ENCODE measurements around the gene NSUN3. TPM values are rescaled to one million over a fixed set of nuclear protein-coding genes. Genes with fewer than 3 reads are reported as not detected.

Gene NSUN3
- total and polyA plus RNA-seq, 2 donors (not counting 3 experiments of a cell fraction or from before 2014, with no cell fraction given): 3.4 to 10.7 TPM

- DNase-seq (ENCODE audit: low read depth, low spot score) (no peak), FAIRE-seq (no peak)
- TF ChIP-seq EZH2 (IDR thresholded peaks at IDR 0.05; ENCODE audit: borderline replicate concordance, low read depth, low read length, severe bottlenecking): no peak
- ChIA-PET POLR2A (no interaction called here), CTCF (no interaction called here)
- dilution Hi-C loops (cut with MboI; ENCODE audit: extremely low pct_ligation_motif_present, low sequenced_read_pairs): no loop called here
- no peak overlapping the region for H3K9ac ChIP-seq (replicated peaks; ENCODE audit: extremely low read depth, insufficient read depth, low read length)
- peaks cover 0 to 1% of the 10 kb centered on the region in 2 experiments for H3K27me3 ChIP-seq (ENCODE audit: control insufficient read depth in 2 of 2, insufficient read depth in 2 of 2, low read length in 2 of 2)
- no peaks in the 10 kb centered on the region for H3K36me3 ChIP-seq (ENCODE audit: control insufficient read depth in 2 of 2, extremely low read depth in 1 of 2, insufficient read depth in 2 of 2, low read length in 2 of 2)
- no peaks in the 10 kb centered on the region for H3K79me2 ChIP-seq (ENCODE audit: control insufficient read depth, insufficient read depth, low read length)
- no peak overlapping the region for H3K27ac ChIP-seq (ENCODE audit: insufficient read depth, low read depth, low read length)
- intact Hi-C loops (cut with micrococcal nuclease): no loop called here
- no TSS peak for BruUV-seq (replicated peaks)
- no peak overlapping the region for H3K4me2 ChIP-seq (ENCODE audit: insufficient read depth, low read length)
- no peak overlapping the region for H2AFZ ChIP-seq (ENCODE audit: low read depth, low read length)
- no peaks in the 10 kb centered on the region for H3K4me1 ChIP-seq (ENCODE audit: control insufficient read depth, extremely low read depth, insufficient read depth, low read length)
- H3K9me3 ChIP-seq (replicated peaks; ENCODE audit: control insufficient read depth, insufficient read depth, low read length): no peaks in the 10 kb centered on the region
- no peak overlapping the region for H3K4me3 ChIP-seq (replicated peaks in 1 of 3; ENCODE audit: insufficient read depth in 1 of 3, low read depth in 1 of 3, low read length in 3 of 3)
- H3K9me1 ChIP-seq (replicated peaks; ENCODE audit: control insufficient read depth, extremely low read depth, insufficient read depth, low read length): no peaks in the 10 kb centered on the region
- no peaks in the 10 kb centered on the region for H4K20me1 ChIP-seq (replicated peaks; ENCODE audit: control insufficient read depth, extremely low read depth, insufficient read depth, low read length)
These were observed 95.7 kb downstream of the NSUN3 start for GRCh38 chr3:94158512-94158911.

DNA sequence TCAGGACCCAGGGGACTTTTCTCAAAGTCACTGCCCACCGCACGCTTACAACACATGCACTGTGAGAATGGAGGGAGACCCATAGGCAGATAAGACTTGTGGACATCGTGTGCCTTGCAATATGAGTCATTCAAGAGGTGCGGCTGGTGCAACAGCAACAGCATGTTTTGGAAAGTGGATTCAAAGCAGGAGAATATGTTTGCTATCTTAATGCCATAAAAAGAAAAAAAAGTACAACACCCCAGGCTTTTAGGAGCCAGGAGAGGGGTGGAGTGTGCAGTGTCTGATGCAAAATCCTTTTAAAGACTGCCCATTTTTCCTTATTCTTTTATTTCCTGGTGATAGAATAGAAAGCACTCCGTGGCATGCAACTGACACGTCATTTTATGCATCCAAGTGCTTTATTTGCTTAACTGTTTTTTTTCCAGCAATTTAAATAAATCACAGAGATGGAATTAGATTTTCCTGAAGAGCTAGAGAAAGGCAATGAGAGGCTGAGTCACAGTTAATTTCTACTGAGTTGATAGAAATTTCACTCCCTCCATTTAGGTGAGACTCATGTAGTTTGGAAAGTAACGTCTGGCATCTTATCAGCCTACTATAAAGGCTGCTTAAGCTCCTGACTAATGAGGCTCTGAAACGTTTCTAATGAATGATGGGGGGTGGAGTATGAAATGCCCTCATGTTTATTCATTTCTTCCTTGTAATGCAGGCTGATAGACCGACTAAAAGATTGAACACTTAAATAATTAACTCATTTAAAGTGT is 96.4 kb downstream of the NSUN3 start:
- intact Hi-C loops (cut with micrococcal nuclease): no loop called here
- H3K27me3 ChIP-seq (ENCODE audit: control insufficient read depth in 2 of 2, insufficient read depth in 2 of 2, low read length in 2 of 2): peaks cover 0 to 1% of the 10 kb centered on the region in 2 experiments
- no peak overlapping the region for H3K27ac ChIP-seq (ENCODE audit: insufficient read depth, low read depth, low read length)
- CTCF ChIA-PET: no interaction called here
- BruUV-seq (replicated peaks): no TSS peak
- dilution Hi-C loops (cut with MboI; ENCODE audit: extremely low pct_ligation_motif_present, low sequenced_read_pairs): no loop called here
- FAIRE-seq: no peak
- no peaks in the 10 kb centered on the region for H3K9me1 ChIP-seq (replicated peaks; ENCODE audit: control insufficient read depth, extremely low read depth, insufficient read depth, low read length)
- H3K4me3 ChIP-seq (replicated peaks in 1 of 3; ENCODE audit: insufficient read depth in 1 of 3, low read depth in 1 of 3, low read length in 3 of 3): no peak overlapping the region
- H3K9ac ChIP-seq (replicated peaks; ENCODE audit: extremely low read depth, insufficient read depth, low read length): no peak overlapping the region
- no peaks in the 10 kb centered on the region for H3K4me1 ChIP-seq (ENCODE audit: control insufficient read depth, extremely low read depth, insufficient read depth, low read length)
- DNase-seq (ENCODE audit: low read depth, low spot score): no peak
- TF ChIP-seq EZH2 (IDR thresholded peaks at IDR 0.05; ENCODE audit: borderline replicate concordance, low read depth, low read length, severe bottlenecking) (no peak), MYC (IDR thresholded peaks at IDR 0.05; ENCODE audit: low read depth, low read length) (no peak), JUN (IDR thresholded peaks at IDR 0.05; ENCODE audit: borderline replicate concordance, insufficient read depth, insufficient read length, low read depth) (no peak), POLR2AphosphoS5 (IDR thresholded peaks at IDR 0.05; ENCODE audit: insufficient read depth, low read depth, low read length) (no peak), FOS (IDR thresholded peaks at IDR 0.05; ENCODE audit: borderline replicate concordance, insufficient read depth, low read length) (no peak), GATA2 (IDR thresholded peaks at IDR 0.05; ENCODE audit: insufficient read depth, insufficient read length, low read depth, low read length) (no peak), POLR2A (IDR thresholded peaks at IDR 0.05; ENCODE audit: low read depth, low read length) (no peak)
- TF ChIP-seq, protein P1, sequence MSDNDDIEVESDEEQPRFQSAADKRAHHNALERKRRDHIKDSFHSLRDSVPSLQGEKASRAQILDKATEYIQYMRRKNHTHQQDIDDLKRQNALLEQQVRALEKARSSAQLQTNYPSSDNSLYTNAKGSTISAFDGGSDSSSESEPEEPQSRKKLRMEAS (IDR thresholded peaks at IDR 0.05; ENCODE audit: insufficient read depth, insufficient read length): no peak
- H3K9me3 ChIP-seq (replicated peaks; ENCODE audit: control insufficient read depth, insufficient read depth, low read length): no peaks in the 10 kb centered on the region
- no peak overlapping the region for H2AFZ ChIP-seq (ENCODE audit: low read depth, low read length)
- H3K4me2 ChIP-seq (ENCODE audit: insufficient read depth, low read length): no peak overlapping the region
- no peaks in the 10 kb centered on the region for H3K36me3 ChIP-seq (ENCODE audit: control insufficient read depth in 2 of 2, extremely low read depth in 1 of 2, insufficient read depth in 2 of 2, low read length in 2 of 2)
- H4K20me1 ChIP-seq (replicated peaks; ENCODE audit: control insufficient read depth, extremely low read depth, insufficient read depth, low read length): no peaks in the 10 kb centered on the region
- no peaks in the 10 kb centered on the region for H3K79me2 ChIP-seq (ENCODE audit: control insufficient read depth, insufficient read depth, low read length)
- POLR2A ChIA-PET: no interaction called here

Data from endothelial cell of umbilical vein (primary cell).